T-helper 2 cell treated with Interferon-gamma antibody and Interleukin-4, amounts not matched to agents 100 ng/mL and 5 ng/mL, for 36 hours (primary cell): ENCODE results near the gene NEUROD6. TPM values are rescaled to one million over a fixed set of nuclear protein-coding genes. Genes with fewer than 3 reads are reported as not detected.

Experiments used
- intact Hi-C: fragments of 100-400 bp; cut with micrococcal nuclease; formaldehyde crosslinking; loops from one replicate; pipeline ENCODE4 v1.15.1; 2023
- total RNA-seq: library from RNA; stranded (reverse); gene quantifications from 2 replicates; pipeline ENCODE4 v1.2.3, GENCODE V29; 2022

Gene NEUROD6
- total RNA-seq, 1 donor from 2014 or later: not detected

DNA sequence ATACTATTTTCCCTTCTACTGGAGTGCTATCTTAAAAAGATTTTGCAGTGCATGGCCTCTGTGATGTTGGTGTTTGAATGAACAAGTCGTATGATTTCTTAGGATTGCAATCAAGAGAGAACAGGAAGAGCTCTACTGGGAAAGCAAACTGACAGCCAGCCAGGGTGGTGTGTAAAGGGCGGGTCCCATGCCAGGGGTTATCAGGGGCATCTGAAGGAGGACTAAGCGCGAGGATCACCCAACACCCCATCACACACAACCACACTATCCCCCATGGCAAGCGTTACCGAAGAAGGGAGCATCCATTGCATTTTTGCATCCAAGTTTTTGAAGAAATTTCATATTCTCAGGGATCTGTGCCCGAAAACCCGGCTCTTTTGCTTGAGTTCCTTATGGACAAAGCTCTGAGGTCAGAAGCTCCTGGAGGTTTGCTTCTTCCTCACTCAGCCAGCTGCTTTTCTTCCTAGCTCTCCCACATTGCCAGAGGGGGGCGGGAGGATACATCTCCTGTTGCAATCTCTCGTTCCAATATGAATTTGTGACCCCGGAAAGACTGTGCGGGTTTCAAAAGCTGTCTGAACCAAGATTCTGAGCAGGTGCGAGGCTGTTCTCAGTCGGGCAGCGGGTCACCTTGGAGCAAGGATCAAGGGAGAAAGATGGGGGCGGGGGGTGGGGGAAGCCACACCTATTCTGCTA lies 5.2 kb downstream of the NEUROD6 start:
- intact Hi-C loops: no loop called here

DNA sequence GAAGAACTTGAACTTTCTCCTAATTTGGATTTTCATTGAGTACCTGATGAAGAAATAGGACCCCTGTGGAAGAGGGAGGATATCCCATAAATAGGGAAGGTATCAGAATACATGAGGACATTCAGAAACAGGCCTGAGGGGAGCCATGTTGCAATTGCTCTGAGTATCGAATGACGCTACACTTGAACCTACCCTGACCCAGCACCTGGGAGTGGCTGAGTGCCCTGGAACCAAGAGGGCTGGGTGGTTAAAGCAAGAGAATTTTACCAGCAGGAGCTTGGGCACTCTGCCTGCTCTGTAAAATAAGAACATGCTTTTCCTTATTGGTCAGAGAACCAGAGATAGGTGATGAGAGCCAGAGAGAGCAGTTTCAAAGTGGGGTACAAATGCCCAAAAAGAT lies 7.2 kb downstream of the NEUROD6 start:
- intact Hi-C loops: no loop called here

DNA sequence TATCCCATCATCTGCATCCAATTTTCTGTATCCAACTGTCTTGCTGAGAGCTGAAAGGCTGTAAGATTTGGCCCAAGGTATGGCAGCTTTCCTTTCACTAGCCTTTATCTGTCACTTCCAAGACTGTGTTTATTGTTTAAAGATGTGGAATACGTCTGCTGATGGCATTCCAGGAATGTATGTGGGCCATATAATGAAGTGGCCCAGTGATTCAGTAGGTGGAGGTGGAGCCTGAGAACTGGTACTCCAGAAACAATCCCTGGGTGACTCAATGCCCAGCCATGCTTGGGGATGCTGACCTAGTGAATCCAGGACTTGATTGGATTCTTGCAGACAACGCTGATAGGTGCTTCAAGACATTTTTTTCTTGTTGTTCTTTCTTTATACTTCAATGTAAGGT lies 13.5 kb downstream of the NEUROD6 start:
- intact Hi-C loops: no loop called here

DNA sequence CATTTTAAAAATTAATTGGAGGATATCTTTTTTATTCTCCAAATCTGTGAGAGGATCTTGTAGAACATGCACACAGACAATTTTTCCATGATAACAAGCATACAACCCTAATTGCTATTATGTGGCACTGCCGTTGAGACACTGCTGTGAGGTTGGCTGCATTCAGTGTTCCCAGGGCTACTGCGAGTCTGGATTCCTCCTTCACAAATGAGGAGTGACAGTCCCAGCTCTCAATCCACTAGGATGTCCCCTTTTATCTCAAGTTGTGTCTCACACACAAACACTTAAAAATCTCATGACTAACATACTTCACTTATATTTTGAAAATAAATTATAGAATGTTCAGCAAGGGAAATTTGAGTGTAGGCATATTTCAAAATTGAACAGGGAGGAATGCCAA lies 14.1 kb downstream of the NEUROD6 start:
- intact Hi-C loops: no loop called here

DNA sequence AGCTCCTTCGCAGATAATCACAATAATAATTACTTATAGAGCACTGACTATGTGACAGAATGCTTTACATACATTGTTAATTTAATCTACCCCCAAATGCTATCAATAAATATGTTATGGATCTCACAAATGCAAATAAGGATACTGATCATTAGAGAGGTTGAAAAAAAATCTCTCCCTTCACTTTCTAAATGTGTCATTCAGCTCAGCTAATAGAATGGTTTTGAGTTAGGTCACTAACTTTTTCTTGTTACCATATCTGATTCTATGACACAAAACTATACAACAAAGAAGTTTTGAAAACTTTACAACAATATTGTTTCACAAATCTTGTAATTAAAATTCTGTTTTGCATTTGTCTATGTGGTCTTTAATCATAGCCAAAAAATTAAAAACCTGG lies 17.4 kb downstream of the NEUROD6 start:
- intact Hi-C loops: no loop called here

DNA sequence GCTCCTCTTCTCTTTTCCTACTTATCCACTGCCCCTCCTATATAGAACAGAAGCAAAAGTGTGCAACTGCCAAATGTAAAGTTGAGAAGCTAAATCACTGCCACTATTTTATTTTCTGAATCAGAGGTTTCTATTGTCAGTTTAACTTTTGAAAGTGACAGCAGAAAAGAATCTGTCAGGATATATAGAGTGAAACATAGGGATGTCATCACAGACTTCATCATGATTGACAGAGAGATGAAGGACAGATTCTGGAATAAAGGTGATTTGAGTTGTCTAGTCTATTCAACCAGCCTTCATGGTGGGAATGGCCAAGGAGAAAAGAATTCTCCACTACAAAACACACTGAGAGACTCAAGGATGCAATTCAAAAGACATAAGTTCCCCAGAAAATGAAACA lies 19.9 kb downstream of the NEUROD6 start:
- intact Hi-C loops: no loop called here

DNA sequence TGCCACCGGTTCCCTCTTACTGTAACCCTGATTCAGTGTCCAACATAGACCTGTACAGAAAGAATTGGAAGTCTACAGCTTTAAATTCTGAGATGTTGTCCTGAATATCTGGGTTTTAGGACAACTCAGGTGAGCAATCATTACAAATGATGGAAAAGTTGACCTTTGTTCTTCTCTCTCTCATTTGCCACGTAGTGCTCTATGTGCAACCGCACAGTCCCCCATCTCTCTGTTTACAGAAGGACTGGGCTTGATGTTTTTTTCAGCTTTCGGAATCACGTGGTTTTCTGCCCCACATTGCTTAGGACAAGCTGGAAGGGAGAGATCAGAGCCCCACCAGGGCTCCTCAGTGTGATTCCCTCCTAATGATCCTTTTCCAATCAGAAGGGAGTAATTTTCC lies 22.2 kb downstream of the NEUROD6 start:
- intact Hi-C loops: no loop called here

DNA sequence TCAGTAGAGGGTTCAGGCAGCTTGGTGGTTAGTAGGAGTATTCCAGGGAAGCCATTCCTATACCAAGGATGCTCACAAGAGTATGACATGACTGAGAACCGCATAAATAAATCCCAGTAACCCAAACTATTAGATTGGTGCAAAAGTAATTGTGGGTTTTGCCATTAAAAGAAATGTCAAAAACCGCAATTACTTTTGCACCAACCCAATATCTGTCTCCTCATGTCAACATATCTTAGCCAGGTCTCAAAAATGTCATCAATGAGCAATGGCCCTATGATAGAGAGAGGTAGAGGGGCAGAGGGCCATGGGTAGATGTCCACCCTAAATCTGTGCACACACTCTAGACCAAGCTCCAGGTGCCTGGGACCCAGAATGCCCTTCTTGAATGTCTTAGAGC lies 23.6 kb downstream of the NEUROD6 start:
- intact Hi-C loops: no loop called here

DNA sequence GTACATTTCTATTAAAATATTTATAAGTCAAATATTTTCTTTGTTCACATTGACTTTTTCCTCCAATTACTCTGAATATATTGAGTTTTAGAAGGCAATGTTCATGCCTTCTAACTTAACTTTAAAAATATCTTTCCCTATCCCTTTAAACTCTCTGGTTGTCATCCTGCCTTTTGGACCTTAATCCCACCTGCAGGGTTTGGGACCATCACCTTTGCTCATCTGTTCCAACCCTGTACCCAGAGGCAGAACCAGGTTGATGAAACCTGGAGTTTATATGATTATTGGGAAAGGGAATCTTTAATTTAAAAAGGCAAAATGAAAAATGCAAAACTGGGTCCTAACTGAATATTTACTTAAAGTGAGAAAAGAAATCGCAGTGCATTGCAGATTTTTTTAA lies 24.8 kb downstream of the NEUROD6 start:
- intact Hi-C loops: no loop called here

DNA sequence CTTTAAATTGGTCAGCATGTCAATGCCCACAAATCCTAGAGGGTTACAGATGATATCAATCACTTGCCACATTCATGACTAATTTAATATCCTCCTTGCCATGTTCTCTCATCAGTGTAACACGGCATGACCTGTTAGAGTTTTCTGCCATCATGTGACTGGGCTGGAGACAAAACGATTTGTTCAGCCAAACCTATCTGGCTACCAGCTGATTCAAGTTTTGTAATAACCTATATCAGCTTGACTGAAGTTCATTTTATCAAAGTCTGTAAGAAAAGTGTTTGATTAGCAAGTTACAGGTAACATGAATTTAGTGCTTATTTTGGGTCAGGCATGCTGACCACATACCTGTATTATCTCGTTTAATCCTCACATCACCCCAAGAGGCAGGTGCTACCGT lies 25.7 kb downstream of the NEUROD6 start:
- intact Hi-C loops: no loop called here

DNA sequence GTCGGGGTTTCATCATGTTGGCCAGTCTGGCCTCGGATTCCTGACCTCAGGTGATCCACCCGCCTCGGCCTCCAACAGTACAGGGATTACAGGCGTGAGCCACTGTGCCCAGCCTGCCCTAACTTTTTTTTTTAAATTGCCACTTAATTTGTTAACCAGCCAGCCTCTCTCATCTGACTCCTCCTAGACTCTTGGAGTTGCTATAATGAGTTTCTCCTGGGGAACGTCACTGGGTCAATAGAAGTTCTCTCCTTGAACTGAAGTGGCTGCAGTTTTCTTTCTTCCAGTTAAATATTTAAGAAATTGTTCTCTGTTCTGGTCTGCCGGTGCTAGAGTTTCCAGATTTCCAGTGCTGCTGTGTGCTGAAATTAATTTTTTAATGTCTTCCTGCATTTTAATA lies 27.6 kb downstream of the NEUROD6 start:
- intact Hi-C loops: no loop called here

DNA sequence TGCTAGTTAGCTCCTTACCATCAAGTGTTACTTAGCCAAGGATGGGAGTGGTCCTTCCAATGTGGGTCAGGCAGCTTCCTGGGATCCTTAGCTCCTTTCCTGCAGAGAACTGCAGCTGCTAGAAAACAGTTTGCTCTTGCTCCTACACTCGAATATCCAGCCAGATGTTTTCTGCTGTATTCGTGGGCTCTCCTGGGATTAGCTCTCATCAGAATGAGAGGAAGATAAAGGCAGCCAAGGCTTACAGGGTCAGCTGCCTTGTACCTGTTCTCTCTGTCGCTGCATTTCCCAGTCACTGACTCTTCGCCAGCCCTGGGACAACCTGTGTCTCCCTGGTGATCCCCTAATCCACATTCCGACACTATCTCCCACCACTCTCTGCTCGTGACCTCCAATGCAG lies 29.0 kb downstream of the NEUROD6 start:
- intact Hi-C loops: no loop called here

DNA sequence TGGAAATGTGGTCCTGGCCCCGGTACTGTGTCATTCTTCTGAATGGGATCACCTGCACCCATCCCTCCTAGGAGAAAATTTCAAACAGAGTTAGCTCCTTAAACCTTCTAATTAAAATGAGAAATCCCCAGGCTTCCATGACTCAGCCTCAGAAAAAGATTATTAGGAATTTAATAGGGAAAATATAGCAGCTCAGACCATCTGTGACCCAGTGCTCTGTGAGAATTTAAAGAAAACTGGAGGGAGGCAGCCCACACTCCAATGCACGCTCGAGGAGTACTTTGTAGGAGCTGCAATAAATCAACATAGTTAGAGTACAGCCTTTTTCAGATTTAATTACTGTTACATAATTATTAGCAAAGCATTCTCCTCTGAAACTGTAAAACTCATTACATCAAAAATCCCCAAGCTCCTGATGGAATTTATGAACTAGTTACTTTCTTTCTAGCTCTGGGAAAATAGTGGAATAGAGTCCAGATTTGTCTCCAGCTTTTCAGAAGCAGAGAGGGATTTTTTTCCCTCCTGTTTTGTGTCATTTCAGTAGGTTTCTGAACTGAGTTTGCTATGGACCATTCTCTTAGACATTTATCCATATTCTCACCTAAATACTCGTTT lies 30.1 kb downstream of the NEUROD6 start:
- intact Hi-C loops: no loop called here

DNA sequence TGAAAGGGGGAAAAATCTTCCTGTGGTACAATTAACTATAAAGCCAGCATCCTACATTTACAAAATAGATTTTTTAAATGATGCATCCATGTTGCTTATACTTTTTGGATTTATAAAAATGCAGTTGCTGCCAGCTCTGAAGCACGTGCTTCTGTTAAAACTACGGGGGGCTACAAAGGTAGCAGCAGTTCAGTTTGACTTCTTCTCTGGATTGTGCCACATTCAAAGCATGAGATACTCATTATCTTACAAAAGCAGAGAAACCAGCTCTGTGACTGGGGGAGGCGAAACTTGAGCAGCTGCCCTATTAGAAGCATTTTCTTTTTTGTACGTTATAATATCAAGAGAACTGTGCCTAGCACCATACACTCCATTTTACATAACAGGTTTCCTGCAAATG lies 31.1 kb downstream of the NEUROD6 start:
- intact Hi-C loops: no loop called here

DNA sequence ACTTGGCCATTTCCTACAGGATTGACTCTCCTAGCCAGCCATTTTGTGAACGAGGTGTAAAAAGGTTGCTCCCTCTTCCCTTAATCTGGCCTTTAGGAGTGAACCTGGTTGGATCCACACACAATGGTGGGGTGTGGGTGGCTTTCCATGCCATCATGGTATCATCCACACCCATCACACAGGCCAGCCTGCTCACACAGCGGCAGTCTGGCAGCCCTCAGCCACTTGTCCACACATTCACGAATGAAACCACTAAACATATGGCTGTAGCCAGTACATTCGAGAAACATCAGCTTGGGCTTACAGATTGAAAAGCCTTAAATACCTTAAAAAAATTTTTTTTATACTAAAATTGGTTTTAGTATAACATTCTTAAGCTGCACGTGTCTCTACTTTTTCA lies 31.9 kb downstream of the NEUROD6 start:
- intact Hi-C loops: no loop called here

DNA sequence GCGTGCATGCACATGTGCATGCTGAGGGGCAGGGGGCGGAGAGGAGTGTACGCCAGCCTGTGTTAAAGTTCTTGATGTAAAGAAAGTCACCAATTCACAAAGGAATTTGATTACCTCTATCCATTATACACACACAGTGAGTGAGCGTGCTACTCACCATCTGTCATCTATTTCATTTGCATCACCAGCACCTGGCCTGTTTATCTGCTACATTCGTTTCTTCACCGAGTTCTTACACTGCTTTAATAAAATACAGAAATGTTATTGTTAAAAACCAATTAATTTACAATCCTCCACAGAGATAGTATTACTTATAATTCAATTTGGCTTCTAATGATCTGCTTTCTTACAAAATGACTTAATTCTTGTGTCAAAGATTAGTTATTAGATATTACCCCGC lies 32.6 kb downstream of the NEUROD6 start:
- intact Hi-C loops: no loop called here

DNA sequence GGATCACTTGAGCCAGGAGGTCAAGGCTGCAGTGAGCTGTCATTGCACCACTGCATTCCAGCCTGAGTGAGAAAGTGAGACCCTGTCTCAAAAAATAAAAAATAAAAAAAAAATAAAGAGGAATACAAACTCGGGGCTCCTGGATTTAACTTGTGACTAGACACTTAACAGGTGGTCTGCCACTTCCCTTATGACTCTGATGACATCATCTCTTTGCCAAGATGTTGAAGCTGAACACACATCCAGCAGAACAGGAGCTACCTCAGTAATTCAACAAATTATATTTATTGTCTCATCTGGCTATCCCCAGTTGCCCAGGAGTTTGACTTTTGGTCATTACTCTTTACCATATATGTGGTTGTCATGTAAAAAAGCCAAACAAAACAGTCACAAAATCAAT lies 35.3 kb downstream of the NEUROD6 start:
- intact Hi-C loops: no loop called here

DNA sequence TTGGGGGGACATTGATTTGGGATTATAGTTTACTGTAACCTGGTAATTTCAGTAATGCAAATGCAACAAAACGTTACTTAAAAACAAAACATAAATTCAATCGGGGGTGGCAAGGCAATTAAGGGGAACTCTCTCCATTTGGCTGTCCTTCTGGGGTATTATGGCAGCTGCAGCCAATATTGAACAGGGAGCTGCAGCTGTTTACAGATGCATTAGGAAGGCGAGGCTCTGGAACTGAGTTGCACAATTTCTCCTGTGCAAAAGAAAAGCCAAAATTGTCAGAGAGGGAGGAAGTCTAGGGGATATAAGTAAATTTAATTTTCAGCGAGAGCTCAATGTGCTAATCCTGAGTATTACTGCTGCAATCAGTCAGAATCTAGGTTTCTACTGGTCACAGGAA lies 36.1 kb downstream of the NEUROD6 start:
- intact Hi-C loops: no loop called here

DNA sequence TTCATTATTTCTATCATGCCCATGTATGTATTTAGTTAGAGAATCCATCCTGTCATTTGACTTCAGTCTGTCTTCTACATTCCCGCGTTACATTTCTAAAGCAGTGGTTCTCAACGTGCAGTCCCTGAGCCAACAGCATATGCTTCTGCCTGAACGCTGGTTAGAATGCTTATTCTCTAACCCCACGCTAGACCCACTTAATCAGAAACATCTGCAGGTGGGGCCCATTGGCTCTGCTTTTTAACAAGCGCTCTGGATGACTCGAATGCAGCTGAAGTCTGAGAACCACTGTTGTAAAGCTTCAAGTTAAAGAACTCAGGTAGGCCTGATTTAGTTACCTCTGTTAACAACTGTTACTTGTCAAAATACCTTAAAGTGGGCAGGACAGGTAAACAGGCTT lies 38.2 kb downstream of the NEUROD6 start:
- intact Hi-C loops: no loop called here

DNA sequence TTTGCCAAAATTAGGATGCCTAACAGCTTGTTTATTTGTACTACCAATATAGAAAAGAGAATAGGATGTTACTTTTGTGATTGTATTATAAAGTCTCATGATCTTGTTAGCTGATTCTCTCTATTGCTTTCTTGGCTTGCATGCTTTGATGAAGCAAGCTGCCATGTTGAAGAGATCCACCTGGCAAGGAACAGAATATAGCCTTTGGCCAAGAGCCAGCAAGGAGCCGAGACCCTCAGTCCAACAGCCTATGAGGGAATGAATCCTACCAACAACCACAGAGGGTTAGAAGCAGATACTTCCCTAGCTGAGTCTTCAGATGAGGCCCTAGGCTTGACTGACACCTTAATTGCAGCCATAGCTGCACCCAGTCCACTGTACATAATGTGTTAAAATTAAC lies 41.2 kb downstream of the NEUROD6 start:
- intact Hi-C loops: no loop called here

DNA sequence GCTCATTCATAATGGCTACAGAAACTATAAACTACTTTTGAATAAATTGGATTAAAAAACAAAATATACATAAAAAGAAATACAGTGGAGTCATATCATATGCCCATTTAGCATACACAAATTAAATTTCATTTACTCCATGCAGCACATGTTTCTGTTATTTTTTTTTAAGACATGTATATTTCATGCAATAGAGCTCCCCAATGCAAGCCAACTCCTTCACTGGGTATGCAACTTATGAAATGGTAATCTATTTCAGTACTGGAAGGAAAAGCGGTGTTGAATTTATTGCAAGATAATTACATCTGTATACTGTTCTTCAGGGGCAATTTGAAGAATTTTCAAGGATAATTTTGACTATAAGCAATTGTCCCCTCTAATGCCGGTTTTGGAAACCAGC lies 49.9 kb downstream of the NEUROD6 start:
- intact Hi-C loops: no loop called here
